Measurements from ENCODE around the gene KPNA1. TPM values are rescaled to one million over a fixed set of nuclear protein-coding genes. Genes with fewer than 3 reads are reported as not detected.

Gene KPNA1
- total and polyA plus RNA-seq, 3 donors from 2014 or later, result 48.1 to 88.2 (median 64.0) TPM

DNA sequence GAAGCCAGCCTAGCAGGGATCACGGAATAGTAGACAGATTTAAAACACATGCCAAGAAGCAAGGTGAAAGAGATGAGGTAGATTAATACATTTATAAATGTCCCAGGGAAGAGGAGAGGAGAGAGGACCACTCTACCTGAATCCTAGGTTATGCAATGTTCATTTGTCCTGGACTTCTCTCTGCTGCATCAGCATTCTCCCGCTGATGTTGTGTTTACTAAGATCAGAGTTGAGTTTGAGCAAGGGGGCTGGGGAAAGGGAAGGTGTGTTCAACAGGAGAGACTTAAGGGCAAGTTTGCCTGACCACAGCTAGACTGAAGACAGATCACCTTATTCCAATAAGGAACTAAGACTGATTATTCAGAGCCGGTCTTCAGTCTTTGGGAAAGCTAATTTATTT, 1.1 kb upstream of the KPNA1 start:
- no peak overlapping the region for H3K27ac ChIP-seq
- DNase-seq, result no peak
- no peaks in the 10 kb centered on the region for H3K9me3 ChIP-seq
- intact Hi-C loops (cut with DNase I; ENCODE audit: low total_unique reads), result no loop called here
- no peak for TF ChIP-seq POLR2A (IDR thresholded peaks at IDR 0.05)
- TF ChIP-seq, protein P1, sequence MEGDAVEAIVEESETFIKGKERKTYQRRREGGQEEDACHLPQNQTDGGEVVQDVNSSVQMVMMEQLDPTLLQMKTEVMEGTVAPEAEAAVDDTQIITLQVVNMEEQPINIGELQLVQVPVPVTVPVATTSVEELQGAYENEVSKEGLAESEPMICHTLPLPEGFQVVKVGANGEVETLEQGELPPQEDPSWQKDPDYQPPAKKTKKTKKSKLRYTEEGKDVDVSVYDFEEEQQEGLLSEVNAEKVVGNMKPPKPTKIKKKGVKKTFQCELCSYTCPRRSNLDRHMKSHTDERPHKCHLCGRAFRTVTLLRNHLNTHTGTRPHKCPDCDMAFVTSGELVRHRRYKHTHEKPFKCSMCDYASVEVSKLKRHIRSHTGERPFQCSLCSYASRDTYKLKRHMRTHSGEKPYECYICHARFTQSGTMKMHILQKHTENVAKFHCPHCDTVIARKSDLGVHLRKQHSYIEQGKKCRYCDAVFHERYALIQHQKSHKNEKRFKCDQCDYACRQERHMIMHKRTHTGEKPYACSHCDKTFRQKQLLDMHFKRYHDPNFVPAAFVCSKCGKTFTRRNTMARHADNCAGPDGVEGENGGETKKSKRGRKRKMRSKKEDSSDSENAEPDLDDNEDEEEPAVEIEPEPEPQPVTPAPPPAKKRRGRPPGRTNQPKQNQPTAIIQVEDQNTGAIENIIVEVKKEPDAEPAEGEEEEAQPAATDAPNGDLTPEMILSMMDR (IDR thresholded peaks at IDR 0.05), result no peak
- peaks cover 6% of the 10 kb centered on the region for H3K4me1 ChIP-seq
- WGBS, 2 donors, result 57 to 80% methylated on average over 3 of the region's 3 CpGs
- H3K4me3 ChIP-seq, result no peak overlapping the region
- no peaks in the 10 kb centered on the region for H3K36me3 ChIP-seq (ENCODE audit: low read depth, missing control alignments)
- H3K27me3 ChIP-seq, result no peaks in the 10 kb centered on the region

DNA sequence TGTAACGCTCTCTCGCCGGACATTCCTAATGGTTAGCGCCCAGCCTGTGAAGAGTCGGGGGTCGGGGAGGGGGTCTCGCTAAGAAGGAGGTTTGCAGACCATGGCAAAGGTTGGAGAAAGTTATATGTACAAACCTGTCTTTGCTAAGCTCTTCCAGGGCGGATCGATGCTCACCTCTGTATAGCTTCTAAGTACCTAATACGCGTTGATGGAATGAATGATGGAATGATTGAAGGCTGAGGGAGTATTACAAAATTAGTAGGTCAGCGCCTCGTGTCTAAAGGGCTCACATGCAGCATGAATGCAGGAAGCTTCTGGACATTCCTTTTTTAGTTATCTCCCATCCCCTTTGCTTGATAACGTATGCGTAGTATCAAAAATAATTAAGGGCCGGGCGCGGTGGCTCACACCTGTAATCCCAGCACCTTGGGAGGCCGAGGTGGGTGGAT, 305 bp upstream of the KPNA1 start:
- 31 to 52% methylated on average over 12 to 19 of the region's 19 CpGs for WGBS, 2 donors
- DNase-seq, result no peak
- no peaks in the 10 kb centered on the region for H3K36me3 ChIP-seq (ENCODE audit: low read depth, missing control alignments)
- TF ChIP-seq, protein P1 (IDR thresholded peaks at IDR 0.05), result no peak
- TF ChIP-seq POLR2A (IDR thresholded peaks at IDR 0.05), result no peak
- peak overlapping the region; percentile 97 to 98 for H3K27ac ChIP-seq
- H3K9me3 ChIP-seq, result no peaks in the 10 kb centered on the region
- intact Hi-C loops (cut with DNase I; ENCODE audit: low total_unique reads), result no loop called here
- H3K4me3 ChIP-seq, result peak overlapping the region; percentile 87 to 91
- no peaks in the 10 kb centered on the region for H3K27me3 ChIP-seq
- H3K4me1 ChIP-seq, result peaks cover 6% of the 10 kb centered on the region

- WGBS, 2 donors, result 6 to 9% methylated on average over 19 of the region's 19 CpGs
- intact Hi-C loops (cut with DNase I; ENCODE audit: low total_unique reads), result no loop called here
- no peak for TF ChIP-seq POLR2A (IDR thresholded peaks at IDR 0.05)
- TF ChIP-seq, protein P1 (IDR thresholded peaks at IDR 0.05), result no peak
- Histone ChIP-seq H3K27ac (peak overlapping the region; percentile 97 to 98), H3K4me1 (peaks cover 6% of the 10 kb centered on the region), H3K9me3 (no peaks in the 10 kb centered on the region), H3K4me3 (peak overlapping the region; percentile 87 to 91), H3K27me3 (no peaks in the 10 kb centered on the region), H3K36me3 (ENCODE audit: low read depth, missing control alignments) (no peaks in the 10 kb centered on the region)
- DNase-seq, result no peak
Observed at GRCh38 chr3:122513386-122514122, 1.2 kb downstream of the KPNA1 start.

DNA sequence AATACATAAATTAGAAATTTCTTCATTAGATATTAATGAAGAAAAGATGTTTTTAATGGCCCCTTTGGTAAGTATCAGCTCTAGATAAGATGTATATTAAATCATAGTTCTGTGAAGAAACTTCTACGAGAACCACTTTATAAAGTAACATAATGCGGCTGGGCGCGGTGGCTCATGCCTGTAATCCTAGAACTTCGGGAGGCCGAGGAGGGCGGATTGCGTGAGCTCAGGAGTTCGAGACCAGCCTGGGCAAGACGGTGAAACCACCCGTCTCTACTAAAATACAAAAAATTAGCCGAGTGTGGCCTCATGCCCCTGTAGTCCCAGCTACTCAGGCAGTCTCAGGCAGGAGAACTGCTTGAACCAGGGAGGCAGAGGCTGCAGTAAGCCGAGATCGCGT, 2.5 kb downstream of the KPNA1 start:
- H3K9me3 ChIP-seq, result no peaks in the 10 kb centered on the region
- no peaks in the 10 kb centered on the region for H3K36me3 ChIP-seq (ENCODE audit: low read depth, missing control alignments)
- intact Hi-C loops (cut with DNase I; ENCODE audit: low total_unique reads), result no loop called here
- no peak overlapping the region for H3K4me3 ChIP-seq
- no peak overlapping the region for H3K27ac ChIP-seq
- TF ChIP-seq, protein P1 (IDR thresholded peaks at IDR 0.05), result no peak
- TF ChIP-seq POLR2A (IDR thresholded peaks at IDR 0.05), result no peak
- 62 to 70% methylated on average over 15 of the region's 15 CpGs for WGBS, 2 donors
- DNase-seq, result no peak
- H3K4me1 ChIP-seq, result peaks cover 6% of the 10 kb centered on the region
- no peaks in the 10 kb centered on the region for H3K27me3 ChIP-seq
